ENCODE data around the gene DPPA2.
"Not testable (repeated sequence)": the region's sequence is repeated elsewhere in the genome, so short reads cannot be mapped to it uniquely, and the experiment has no call there.

The DPPA2 gene

GRCh38 chr3:109316162-109316730 lies at the start of gene DPPA2:
Gene DPPA2 (minus strand): TSS chr3:109316517. CDS start chr3:109314542, 1,975 bp downstream.
- no peak for DNase-seq (ENCODE audit: low read depth)

GRCh38 chr3:109364088-109364487 lies 47.8 kb upstream of the DPPA2 start:
- no peak for DNase-seq (ENCODE audit: low read depth)

- DNase-seq (ENCODE audit: low read depth): no peak
Observed at GRCh38 chr3:109363634-109364033, 47.3 kb upstream of the DPPA2 start.

GRCh38 chr3:109362823-109363222 lies 46.5 kb upstream of the DPPA2 start:
- DNase-seq (ENCODE audit: low read depth): no peak

GRCh38 chr3:109358809-109359208 lies 42.5 kb upstream of the DPPA2 start:
- DNase-seq (ENCODE audit: low read depth): not testable (repeated sequence)

GRCh38 chr3:109356442-109357155 lies 40.3 kb upstream of the DPPA2 start:
- no peak for DNase-seq (ENCODE audit: low read depth)

- DNase-seq (ENCODE audit: low read depth): no peak
Observed at GRCh38 chr3:109355625-109356441, 39.5 kb upstream of the DPPA2 start.

- no peak for DNase-seq (ENCODE audit: low read depth)
Observed at GRCh38 chr3:109353057-109353456, 36.7 kb upstream of the DPPA2 start.

- DNase-seq (ENCODE audit: low read depth): no peak
Observed at GRCh38 chr3:109351231-109351630, 34.9 kb upstream of the DPPA2 start.

GRCh38 chr3:109346770-109347295 lies 30.5 kb upstream of the DPPA2 start:
- no peak for DNase-seq (ENCODE audit: low read depth)

GRCh38 chr3:109346099-109346498 lies 29.8 kb upstream of the DPPA2 start:
- no peak for DNase-seq (ENCODE audit: low read depth)

- DNase-seq (ENCODE audit: low read depth): no peak
Observed at GRCh38 chr3:109339714-109340648, 23.7 kb upstream of the DPPA2 start.

- DNase-seq (ENCODE audit: low read depth): no peak
Observed at GRCh38 chr3:109339197-109339596, 22.9 kb upstream of the DPPA2 start.

- no peak for DNase-seq (ENCODE audit: low read depth)
Observed at GRCh38 chr3:109338322-109338721, 22.0 kb upstream of the DPPA2 start.

- DNase-seq (ENCODE audit: low read depth): no peak
Observed at GRCh38 chr3:109337393-109337792, 21.1 kb upstream of the DPPA2 start, which contains the start of gene DPPA4. Gene DPPA4 (minus strand): TSS chr3:109337546. CDS start chr3:109337517, 29 bp downstream.

GRCh38 chr3:109336291-109336861 lies 20.1 kb upstream of the DPPA2 start:
- DNase-seq (ENCODE audit: low read depth): no peak

- no peak for DNase-seq (ENCODE audit: low read depth)
Observed at GRCh38 chr3:109334572-109334971, 18.3 kb upstream of the DPPA2 start.

- no peak for DNase-seq (ENCODE audit: low read depth)
Observed at GRCh38 chr3:109331692-109332091, 15.4 kb upstream of the DPPA2 start.

- no peak for DNase-seq (ENCODE audit: low read depth)
Observed at GRCh38 chr3:109330405-109330804, 14.1 kb upstream of the DPPA2 start.

GRCh38 chr3:109328202-109328601 lies 11.9 kb upstream of the DPPA2 start:
- no peak for DNase-seq (ENCODE audit: low read depth)

GRCh38 chr3:109325657-109326056 lies 9.3 kb upstream of the DPPA2 start:
- no peak for DNase-seq (ENCODE audit: low read depth)

Data from CMK (cell line).